Stimulated activated CD8-positive, alpha-beta memory T cell treated with anti-CD3 and anti-CD28 coated beads, Interleukin-15, amount 100 ng/mL, for 4 hours (primary cell): ENCODE measurements around the gene TXNRD2.

Experiments
- DNase-seq, 2 donors: peaks; one replicate each; pipeline ENCODE4 v3.0.0-alpha.2; 2020; ENCODE audit warnings: low read depth in 2 of 2

The TXNRD2 gene

DNA sequence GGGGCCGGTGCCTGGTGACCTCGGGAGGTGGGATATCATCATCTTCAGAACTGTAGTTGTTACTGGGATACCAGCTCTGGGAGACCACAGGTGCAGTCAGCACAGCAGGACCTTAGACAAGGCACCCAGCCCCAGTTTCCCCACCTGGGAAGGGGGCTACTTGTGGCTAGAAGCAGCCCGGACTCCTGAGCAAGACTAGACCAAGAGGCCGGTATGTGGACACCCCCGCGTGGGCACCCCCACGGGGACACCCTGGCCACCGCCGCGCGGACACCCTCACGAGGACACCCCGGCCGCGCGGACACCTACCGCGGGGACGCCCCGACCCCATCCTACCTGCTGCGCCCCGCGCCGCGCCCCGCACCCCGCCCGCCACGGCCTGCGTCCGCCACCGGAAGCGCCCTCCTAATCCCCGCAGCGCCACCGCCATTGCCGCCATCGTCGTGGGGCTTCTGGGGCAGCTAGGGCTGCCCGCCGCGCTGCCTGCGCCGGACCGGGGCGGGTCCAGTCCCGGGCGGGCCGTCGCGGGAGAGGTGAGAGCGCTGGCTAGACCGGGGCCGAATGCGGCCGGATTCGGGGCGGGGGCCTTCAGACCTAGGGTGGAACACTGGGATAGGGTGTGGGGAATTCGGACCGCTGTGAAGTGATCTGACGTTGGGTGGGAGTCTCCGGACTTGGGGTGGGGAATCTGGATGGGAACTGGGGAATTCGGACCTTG is at the start of gene TXNRD2, which contains the start of gene COMT:
Gene TXNRD2, minus strand, starts transcription at position 454 of the 718 bp plus-strand sequence. Its CDS starts 15 bp downstream, at position 439.
Gene COMT, plus strand, starts transcription at position 408 of the 718 bp plus-strand sequence. CDS start 20,755 bp downstream, outside the sequence.
- DNase-seq = peak; percentile 34 to 51

DNA sequence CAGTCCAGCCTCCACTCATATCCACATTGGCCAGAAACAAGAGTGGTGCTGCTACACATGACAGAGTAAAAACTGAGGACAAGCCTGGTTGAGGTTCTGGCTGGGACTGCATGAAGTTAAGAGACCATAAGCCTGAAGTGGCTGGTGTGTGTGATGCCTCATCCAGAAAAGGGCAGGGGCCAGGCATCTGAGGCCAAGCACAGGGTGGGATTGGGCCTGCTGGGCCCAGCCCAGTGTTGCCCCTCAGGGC is 49.7 kb upstream of the TXNRD2 start:
- no peak for DNase-seq

DNA sequence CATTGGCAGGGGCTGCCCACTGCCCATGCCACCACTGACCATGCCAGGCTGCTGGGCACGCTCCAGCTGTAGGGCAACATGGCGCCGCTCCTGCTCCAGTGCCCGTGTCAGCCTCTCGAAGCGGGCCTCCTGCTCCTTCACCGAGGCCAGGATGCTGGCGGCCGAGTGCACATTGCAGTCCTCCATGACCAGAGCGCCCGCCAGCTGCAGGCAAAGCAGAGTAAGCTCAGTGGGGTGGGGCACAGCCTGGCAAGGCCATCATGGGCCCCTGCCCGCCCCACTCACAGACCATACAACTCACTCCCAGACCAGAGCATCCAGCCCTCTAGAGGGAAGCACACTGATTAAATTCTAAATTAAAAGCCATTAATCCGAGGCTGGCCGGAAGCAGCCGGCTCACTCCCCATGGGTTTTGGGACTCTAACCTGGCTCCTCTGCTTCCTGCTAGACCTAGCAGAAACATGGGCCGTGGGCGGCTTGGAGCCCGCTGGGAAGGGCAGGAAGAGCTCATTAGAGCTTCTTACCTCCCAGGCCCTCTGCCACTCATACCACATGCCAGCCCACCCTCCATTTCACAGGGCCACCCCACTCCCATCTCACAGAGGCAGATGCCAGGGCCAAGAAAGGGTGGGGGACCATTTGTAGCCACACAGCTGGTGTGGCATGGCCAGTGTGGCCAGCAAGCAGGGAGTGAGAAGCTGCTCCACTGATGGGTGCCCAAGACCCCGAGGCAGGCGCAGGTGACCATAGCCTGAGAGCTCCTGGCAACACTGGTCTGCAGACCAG is 49.2 kb upstream of the TXNRD2 start:
- DNase-seq = no peak

GRCh38 chr22:19990188-19990587 is 48.6 kb upstream of the TXNRD2 start:
- DNase-seq = no peak

DNA sequence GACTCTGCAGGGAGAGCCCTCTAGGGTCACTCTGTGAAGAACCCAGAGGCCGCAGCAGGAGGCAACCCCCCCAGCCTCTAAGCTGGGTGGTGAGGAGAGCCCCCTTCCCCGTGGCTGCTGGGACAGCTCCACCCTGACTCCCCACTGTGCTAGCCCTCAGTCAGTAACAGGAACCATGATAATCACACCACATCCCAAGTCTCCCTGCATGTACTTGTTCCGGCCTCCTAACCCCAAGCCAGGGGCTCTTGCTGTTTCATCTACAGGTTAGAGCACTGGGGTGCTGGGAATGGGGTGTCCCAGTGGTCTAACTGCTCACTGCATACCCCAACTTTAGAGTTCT is 48.1 kb upstream of the TXNRD2 start:
- DNase-seq = no peak

DNA sequence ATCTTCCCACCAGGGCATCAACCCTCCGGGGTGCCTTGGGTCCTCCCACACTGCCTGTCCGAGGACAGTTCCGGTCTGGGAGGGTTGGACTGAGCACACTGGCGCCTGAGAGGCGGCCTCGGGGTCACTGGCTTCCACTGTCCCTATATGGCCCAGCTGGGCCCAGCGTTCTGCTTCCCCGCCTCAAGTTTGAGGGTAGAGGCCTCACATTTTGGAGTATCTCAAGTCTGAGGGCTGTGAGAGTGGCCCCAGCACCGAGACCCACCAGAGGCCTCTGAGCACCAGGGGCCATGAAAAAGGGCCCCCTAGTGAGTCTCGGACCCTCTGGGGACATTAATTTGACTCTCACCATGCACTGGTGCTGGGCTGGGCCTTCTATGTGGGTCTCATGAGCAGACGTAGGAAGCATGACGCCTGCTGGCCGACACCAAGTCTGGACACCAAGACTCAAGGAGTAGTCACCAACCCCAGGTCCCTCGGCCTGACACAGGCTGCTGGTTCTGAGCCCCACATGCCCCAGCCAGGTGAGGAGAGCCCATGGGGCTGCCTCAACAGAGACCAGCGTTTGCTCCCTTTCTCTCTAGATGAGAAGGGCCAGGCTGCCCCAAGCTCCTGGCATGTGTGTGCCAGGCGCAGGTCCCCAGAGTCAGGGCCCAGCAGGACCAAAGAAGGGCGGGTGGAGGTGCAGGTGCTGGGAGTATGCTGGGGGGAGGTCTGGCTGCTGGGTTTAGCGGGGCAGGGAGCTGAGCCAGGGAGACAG is 47.5 kb upstream of the TXNRD2 start:
- no peak for DNase-seq

- DNase-seq = no peak
Observed at GRCh38 chr22:19988331-19988808, 46.8 kb upstream of the TXNRD2 start.

DNA sequence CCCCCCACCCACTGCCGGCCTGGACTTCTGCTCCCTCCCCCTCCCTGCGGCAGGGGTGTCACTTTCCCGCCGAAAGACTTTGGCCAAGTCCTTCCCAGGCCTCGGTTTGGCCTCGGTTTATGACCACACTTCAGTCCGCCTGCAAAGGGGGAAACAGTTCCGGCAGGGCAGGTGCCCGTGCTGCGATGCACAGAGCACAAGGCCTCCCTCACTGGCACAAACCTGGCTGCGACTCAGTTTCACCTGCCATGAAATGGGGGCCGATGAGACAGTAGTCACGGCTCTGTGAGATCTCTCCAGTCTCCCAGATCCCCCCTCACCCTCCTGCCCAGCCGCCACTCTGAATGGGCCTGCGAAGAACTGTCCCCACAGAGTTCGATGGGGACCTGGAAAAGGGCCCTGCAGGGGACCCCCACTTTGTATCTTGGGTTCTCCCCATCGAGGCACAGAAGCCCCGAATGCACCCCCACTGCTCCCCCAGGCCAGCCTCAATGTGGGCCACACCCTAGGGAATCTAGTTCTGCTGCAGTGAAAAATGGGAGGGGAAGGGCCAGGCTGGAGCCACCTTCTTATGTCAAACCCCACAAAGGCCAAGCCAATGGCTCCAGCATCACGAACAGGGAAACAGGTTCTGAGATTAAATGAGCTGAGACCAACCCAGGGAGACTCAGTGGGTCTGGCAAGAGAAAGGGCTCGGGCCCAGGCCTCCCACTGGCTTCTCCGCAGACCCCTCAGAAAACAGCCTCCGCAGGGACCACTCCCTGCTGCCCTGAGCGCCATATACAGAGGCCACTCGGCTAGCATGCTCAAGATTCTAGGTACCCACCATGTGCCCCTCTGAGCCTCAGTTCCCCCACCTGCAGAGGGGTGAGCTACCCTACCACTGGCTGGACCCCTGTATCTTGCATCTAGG is 46.0 kb upstream of the TXNRD2 start:
- DNase-seq = no peak

DNA sequence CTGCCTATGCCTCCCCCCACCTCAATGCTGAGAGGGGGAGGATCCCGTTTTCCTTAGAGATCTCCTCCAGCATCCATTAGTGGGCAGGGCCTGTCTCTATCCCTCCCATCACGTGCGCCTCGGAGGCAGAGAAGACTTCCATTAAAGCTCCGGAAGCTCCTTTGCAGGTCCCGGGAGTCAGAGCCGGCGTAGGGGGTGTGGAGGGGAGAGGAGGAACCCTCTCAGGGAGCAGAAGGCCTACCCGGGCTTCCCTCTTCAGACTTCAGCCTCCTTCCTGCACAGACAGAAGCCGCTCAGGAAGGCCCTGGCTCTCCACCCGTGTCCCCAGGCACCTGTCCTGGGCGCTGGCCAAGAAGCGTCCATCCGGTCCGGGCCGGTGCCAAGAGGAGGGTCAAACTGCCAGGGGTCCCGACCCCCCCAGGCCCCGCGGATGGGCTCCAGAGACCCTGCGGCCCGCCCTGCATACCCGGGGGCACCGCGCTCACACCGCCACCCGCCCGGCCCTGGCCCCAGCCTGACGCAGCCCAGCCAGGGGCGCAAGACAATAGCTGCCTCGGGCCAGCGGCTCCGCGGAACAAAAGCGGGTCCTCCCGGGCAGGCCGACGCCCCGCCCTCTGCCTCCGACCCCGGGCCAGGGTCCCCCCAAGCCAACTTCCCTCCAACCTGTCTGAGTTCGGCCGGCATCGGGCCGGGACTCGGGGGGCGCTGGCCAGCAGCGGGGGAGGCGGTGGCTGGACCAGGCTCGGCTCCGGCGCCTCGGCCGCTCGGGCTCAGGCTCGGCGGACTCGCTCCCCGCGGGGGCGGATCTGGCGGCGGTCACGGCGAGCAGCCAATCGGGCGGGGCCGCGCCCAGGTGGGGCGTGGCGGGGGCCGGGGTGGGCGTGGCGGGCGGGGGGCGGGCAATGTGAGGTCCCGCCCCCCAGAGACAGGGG is 45.1 kb upstream of the TXNRD2 start:
- DNase-seq = peak in 1 of 2 donors; percentile 25

GRCh38 chr22:19986011-19986409 is 44.4 kb upstream of the TXNRD2 start:
- DNase-seq = no peak

GRCh38 chr22:19984851-19985811 is 43.5 kb upstream of the TXNRD2 start:
- DNase-seq = no peak

- DNase-seq = no peak
Observed at GRCh38 chr22:19984201-19984753, 42.7 kb upstream of the TXNRD2 start.

- DNase-seq = no peak
Observed at GRCh38 chr22:19983741-19984140, 42.1 kb upstream of the TXNRD2 start.

GRCh38 chr22:19982991-19983578 is 41.5 kb upstream of the TXNRD2 start:
- no peak for DNase-seq

DNA sequence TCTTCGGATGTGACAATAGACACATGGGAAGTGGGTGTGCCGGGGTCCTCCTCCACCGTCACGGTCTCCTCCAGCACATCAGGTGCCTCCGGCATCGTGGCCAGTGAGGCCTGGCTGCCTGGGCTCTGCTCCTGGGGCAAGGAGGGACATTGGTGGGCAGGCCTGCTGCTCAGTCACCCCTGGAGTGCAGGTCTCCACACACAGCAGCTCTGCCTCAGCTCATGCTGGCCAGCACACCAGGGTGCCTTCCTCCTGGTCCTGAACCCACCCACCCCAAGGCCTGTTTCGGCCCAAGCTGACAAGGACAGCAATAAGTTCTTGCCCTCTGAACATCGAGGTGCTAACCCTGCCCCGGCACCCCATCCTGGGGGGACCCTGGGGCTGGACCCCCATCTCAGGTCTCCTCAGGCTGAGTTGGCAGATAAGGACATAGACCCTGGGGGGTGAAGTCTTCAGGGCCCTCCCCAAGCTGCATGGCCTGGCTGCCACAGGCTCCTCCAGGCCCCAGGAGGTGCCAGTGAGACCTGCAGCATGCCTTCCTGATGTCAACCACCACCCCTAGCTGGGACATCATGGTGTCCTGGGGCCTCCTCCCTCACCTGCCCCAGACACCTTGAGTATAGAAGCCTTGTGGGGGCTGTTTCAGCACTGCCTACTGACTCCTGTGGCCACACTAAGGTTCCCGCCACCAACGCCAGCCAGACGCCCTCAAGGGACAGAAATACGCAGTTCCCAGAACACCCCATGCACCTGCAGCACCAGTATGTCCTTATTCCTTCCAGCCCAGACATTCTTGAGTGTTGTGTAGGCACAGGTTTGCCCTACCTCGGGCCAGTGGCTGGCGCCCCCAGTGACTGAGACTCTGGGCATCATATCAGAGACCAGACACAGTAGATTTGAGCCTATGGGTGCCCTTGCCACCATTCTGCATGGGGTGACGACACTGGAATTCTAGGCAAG is 40.6 kb upstream of the TXNRD2 start:
- DNase-seq = no peak

GRCh38 chr22:19981171-19981960 is 39.7 kb upstream of the TXNRD2 start:
- DNase-seq = no peak
